Hematopoietic multipotent progenitor cell treated with erythropoietin and hydrocortisone succinate and interleukin-3 and kit ligand, for 15 days (in vitro differentiated cells): ENCODE measurements around the gene ACTR3C.
A peak's percentile ranks its signal among the peaks of the same experiment; 100 is the strongest.

Experiments used
- DNase-seq: peaks from one replicate; pipeline ENCODE4 v3.0.0-alpha.2; 2015; ENCODE audit warnings: low spot score

Gene ACTR3C

GRCh38 chr7:150322833-150323681 is at the start of gene ACTR3C, which contains the start of gene LRRC61:
TSS of gene ACTR3C (minus strand) at chr7:150323545. CDS start at chr7:150295296, 28,249 bp downstream.
TSS of gene LRRC61 (plus strand) at chr7:150323355. CDS start at chr7:150336862, 13,507 bp downstream.
- DNase-seq = peak; percentile 8

GRCh38 chr7:150372271-150373048 is 49.1 kb upstream of the ACTR3C start:
- DNase-seq = no peak

GRCh38 chr7:150371996-150372270 is 48.6 kb upstream of the ACTR3C start:
- DNase-seq = no peak

GRCh38 chr7:150371131-150371995 is 48.0 kb upstream of the ACTR3C start:
- no peak for DNase-seq

- DNase-seq = no peak
Observed at GRCh38 chr7:150370612-150371071, 47.3 kb upstream of the ACTR3C start.

- DNase-seq = no peak
Observed at GRCh38 chr7:150369748-150370501, 46.6 kb upstream of the ACTR3C start.

GRCh38 chr7:150368884-150369747 is 45.8 kb upstream of the ACTR3C start:
- DNase-seq = peak; percentile 35

GRCh38 chr7:150368096-150368883 is 44.9 kb upstream of the ACTR3C start, which contains the start of gene REPIN1:
TSS of gene REPIN1 (plus strand) at chr7:150368822. CDS start at chr7:150369712, 890 bp downstream.
- peak; percentile 65 for DNase-seq

- DNase-seq = no peak
Observed at GRCh38 chr7:150367677-150368095, 44.3 kb upstream of the ACTR3C start.

GRCh38 chr7:150365673-150366398 is 42.5 kb upstream of the ACTR3C start:
- no peak for DNase-seq

GRCh38 chr7:150365194-150365593 is 41.8 kb upstream of the ACTR3C start:
- DNase-seq = no peak

GRCh38 chr7:150363872-150364271 is 40.5 kb upstream of the ACTR3C start:
- DNase-seq = no peak

- peak; percentile 43 for DNase-seq
Observed at GRCh38 chr7:150363370-150363769, 40.0 kb upstream of the ACTR3C start.

- no peak for DNase-seq
Observed at GRCh38 chr7:150361807-150362621, 38.7 kb upstream of the ACTR3C start.

GRCh38 chr7:150361402-150361801 is 38.1 kb upstream of the ACTR3C start:
- no peak for DNase-seq

- DNase-seq = no peak
Observed at GRCh38 chr7:150360363-150361058, 37.2 kb upstream of the ACTR3C start.
